SK-N-DZ (cell line): ENCODE measurements around the gene FCGR3A.
"Not testable (repeated sequence)": the region's sequence is repeated elsewhere in the genome, so short reads cannot be mapped to it uniquely, and the experiment has no call there.

Source experiments
- DNase-seq: peaks from one replicate; pipeline ENCODE4 v3.0.0-alpha.2; 2015; ENCODE audit warnings: low spot score

FCGR3A gene

DNA sequence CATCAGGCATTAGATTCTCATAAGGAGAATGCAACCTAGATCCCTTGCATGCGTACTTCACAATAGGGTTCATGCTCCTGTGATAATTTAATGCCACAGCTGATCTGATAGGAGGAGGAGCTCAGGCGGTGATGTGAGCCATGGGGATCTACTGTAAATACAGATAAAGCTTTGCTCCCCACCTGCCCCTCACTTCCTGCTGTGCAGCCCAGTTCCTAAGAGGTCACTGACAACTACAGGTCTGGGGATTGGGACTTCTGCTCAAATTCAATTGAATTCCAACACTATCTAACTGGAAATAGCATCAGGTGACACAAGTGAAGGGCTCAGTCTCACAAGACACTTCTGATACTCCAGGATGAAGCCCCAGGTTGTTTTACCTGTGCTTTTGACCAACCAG lies 7.4 kb upstream of the FCGR3A start:
- DNase-seq, result not testable (repeated sequence)

DNA sequence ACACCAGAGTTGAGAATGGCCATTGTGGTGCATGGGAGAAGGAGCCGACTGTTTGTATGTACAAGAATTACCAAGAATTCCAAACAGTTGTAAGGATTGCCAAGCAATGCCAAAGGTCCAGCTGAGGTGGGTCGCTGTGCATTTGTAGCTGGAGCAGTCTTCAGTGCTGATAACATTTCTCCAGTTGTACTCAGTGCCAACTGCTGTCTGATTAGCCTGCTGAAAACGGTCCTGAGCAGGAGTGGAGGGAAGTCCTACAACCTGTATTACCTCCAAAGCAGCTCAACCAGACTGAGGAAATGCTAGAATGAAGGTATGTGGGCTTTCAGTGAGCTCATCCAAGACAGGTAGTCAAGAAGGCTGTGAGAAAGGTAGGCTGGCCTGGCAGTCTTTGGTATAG lies 6.5 kb upstream of the FCGR3A start:
- not testable (repeated sequence) for DNase-seq

DNA sequence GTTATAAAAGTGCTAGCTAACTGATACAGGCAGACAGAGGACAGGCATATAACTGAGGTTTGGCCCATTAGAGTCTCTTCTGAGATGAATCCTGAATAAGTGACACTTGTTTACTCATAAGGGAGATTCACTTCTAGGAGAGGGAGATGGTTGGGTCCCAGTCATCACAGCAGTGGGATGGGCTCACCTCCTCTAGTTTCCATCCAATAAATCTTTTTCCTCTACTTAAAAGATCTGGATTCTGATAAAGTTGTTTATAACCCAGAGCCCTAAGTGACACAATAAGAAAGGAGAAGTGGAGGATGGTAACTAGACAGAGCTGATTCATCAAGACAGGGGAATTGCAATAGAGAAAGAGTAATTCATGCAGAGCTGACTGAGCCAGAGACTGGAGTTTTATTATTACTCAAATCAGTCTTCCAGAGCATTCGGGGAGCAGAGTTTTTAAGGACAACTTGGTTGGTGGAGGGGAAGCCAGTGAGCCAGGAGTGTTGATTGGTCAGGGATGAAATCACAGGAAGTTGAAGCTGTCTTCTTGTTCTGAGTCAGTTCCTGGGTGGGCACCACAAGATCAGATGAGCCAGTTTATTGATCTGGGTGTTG lies 5.3 kb upstream of the FCGR3A start:
- not testable (repeated sequence) for DNase-seq

DNA sequence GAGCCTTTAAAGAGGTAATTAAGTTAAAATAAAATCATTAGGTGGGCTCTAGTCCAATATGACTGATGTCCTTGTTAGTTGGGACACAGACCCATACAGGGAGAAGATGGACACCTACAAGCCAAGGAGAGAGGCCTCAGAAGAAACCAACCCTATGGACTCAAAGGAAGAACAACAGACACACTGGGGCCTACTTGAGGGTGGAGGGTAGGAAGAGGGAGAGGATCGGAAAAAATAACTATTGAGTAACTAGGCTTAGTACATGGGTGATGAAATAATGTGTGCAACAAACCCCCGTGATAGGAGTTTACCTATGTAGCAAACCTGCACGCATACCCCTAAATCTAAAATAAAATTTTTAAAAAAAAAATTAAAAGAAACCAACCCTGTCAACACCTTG lies 4.7 kb upstream of the FCGR3A start:
- not testable (repeated sequence) for DNase-seq

DNA sequence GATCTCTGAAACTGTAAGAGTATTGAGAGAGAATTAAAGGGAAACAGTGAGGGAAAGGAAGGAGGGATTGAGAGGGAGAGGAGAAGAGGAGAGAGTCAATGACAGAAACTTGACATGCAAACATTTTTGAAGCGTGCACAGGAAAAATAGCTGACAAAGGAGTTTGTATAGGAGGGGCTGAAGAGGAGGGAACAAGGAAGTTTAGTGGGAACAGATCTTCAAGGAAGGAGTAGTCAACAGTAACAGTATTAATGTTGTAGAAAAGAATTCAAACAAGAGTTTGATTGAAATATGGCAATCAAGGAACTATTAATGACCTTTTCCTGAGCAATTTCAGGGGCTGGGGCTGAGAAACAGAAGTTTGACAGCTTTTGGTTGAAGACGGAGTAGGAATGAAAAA lies 4.0 kb upstream of the FCGR3A start:
- DNase-seq, result not testable (repeated sequence)

DNA sequence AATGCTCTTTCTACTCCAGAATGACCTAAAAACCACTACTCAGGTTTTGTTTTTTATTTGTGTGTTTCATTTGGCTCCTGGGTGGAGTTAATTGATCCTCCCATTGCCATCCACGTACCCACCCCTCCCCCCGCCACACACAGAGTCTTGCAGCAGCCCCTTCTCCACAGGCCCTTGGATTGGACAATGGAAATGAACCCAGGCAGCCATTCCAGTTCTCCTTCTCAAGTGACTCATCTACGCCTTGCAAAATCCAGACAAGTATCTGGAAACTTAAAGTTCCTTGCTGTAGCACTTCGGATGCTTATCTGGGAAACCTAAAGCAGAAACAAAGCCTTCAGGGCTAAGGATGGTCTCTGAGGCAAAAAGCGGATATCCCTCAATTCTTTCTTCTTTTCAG lies 1.3 kb upstream of the FCGR3A start:
- DNase-seq, result not testable (repeated sequence)

DNA sequence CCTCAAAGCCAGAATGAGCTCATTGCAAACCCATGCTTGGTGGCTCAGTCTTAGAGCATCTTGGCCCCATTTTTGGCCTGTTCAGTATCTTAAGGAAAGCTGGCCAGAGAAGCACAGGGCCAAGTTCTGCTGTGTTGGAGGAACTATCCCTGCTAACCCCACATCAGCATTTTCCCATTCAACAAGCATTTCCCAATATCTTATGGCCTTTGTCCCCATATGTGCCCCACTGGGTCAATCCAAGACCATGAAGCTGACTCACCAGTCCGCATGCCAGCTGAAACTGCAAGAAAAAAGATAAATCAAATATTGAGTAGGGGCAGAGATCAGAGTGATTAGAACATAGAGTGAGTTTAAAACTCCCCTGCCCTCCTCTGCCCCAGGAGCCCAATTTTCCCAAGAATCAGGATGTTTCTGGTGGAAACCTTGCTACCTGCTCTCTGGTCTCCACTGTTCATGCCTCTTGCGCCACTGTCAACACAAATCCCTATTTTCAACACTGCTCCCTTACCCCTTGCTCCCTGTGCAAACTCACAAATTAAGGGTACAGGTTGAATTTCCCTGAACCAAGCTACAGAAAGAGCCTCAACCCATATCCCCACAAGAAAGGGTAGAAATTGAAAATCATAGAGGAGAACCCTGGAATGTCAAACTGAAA lies 740 bp downstream of the FCGR3A start:
- not testable (repeated sequence) for DNase-seq

DNA sequence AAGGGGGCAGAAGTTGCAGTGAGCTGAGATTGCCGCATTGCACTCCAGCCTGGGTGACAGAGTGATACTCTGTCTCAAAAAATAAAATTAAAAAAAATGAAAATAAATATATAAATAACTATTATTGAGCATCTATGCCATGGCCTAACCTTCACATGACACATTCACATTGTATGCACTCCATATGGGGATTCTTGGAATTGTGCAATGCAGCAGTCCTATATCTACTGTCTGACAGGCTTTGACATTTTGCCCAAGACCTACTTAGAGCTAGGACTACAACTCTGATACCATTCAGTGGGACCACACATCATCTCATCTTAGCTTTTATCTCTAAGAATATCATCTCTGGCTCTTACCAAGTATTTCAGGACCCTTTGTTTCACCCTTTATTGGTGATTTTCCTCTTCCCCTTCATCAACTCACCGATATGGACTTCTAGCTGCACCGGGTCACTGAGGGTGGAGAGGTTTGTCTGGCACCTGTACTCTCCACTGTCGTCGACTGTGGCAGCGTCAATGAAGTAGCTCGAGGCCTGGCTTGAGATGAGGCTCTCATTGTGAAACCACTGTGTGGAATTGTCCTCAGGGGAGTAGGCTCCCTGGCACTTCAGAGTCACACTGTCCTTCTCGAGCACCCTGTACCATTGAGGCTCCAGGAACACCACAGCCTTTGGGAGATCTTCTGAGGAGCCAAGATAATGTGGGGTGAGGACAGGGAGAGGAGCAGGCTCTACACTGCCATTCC lies 1.4 kb downstream of the FCGR3A start:
- not testable (repeated sequence) for DNase-seq

DNA sequence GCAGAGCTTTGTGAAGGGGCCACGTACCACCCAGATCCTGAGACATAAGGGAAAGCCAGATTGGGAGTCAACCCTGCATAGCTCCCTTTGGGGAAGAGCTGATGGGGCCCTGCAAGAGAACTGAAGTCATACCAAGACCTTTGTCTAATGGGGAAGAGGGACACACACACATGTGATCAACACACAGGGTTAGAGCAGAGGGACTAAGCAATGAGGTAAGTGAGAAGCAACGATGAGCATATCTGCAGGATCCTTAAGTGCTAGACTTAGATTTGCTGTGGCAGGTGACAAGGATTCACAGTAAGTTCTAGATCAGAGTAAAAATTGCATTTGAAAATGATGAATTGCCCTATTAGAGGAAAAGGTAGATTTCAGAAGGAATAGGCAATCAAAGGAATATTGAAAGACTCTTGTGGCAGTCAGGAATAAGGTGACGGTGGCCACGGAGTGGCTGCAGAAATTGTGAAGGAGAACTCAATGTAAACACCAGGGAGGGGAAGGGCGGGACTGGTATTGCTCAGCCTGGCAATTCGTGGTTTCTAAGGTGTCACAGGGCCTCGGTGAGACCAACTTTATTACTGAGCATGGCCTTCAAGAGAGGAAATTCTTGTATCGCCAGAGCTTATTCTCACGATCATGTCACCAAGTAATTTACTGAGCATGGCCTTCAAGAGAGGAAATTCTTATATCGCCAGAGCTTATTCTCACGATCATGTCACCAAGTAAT lies 4.5 kb downstream of the FCGR3A start:
- not testable (repeated sequence) for DNase-seq

DNA sequence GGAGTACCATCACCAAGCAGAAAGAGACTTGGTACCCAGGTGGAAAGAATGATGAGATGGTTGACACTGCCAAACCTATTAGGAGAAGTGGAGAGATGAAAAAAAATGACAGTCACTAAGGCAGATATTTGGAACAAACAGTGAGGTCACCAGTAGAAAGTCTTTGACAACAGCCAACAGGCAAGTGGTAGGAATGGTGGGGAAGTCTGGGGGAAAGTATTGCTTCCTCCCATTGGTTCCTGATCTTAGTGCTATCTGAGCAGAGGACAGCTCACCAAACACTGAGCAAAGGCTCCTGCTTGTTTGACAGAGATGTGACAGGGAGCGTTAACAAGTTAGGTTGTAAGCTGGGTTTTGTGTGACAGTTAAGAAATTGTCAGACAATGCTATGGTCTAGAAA lies 6.5 kb downstream of the FCGR3A start:
- not testable (repeated sequence) for DNase-seq

DNA sequence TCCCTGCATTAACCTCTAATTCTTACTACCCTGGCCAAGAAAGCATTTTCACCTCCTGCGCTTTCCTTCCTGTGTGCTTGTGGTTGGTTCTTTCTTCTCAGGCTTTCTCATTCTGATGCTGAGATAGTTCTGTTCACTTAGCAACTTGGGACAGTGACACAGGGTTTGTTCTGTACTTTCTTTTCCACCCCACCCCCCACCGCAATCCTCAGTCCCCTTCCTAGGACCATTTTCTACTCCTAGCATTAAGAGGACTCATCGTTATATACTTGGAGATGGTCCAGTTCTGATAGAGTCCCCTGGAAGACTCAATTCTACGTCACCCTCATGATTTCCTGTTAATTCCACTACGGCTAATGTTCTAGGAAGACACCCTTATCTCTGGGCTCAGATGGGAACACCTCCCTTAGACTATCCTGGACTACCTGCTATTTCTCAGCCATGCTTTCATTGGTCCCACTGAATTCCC lies 7.5 kb downstream of the FCGR3A start:
- DNase-seq, result not testable (repeated sequence)

DNA sequence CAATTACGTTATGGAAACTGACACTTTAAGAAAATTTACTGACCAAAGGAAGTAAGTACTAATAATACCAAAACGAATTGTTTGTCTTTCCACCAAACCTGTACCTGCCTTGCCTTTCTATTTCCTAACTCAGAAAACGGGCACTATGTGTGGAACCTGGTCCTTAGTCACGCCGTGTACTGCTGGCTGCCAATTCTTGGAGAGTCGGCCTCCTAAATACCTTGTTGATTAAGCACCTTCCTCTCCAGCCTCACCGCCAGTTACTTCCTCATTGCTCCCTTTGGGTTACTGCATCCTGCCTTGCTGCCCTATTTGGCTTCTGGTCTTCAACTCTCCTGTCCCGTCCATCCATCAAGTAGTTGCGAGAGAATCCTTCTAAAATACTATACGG lies 9.1 kb downstream of the FCGR3A start:
- DNase-seq, result not testable (repeated sequence)

DNA sequence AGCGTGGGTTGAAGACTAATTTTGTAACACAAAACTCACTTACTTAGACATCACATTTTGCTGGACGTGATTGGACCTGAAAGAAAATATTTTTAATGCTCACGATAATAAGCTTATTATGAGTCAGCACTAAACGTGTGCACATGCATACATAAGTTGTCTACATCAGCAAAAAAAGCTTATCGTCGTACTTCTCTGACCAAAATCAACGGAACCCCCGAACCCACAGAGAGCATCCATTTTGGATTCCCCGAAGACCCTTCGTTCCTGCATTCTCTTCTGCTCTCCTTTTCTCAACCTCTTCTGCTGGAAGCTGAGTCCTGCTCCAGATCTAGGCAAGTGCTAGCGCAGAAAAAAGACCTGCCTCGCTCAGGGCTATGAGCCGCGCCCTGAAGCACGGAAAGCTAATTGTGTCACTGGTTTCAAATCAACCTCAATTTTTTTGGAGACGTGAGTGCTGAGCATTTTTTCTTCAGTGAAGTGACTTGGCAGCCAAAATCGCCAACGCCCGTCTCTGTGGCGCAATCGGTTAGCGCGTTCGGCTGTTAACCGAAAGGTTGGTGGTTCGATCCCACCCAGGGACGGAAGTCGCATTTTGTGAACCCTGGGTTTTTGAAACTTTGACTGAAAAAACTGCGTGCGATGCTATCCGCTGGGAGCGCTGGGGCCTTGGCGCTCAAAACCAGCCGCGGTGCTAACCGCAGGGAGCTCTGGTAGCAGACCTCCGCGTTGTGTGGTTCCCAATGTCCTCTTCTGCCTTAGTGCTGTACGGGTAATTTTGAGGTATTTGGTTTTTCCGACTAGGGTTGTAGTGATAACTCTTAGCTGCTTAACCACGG lies 9.7 kb downstream of the FCGR3A start:
- DNase-seq, result not testable (repeated sequence)

DNA sequence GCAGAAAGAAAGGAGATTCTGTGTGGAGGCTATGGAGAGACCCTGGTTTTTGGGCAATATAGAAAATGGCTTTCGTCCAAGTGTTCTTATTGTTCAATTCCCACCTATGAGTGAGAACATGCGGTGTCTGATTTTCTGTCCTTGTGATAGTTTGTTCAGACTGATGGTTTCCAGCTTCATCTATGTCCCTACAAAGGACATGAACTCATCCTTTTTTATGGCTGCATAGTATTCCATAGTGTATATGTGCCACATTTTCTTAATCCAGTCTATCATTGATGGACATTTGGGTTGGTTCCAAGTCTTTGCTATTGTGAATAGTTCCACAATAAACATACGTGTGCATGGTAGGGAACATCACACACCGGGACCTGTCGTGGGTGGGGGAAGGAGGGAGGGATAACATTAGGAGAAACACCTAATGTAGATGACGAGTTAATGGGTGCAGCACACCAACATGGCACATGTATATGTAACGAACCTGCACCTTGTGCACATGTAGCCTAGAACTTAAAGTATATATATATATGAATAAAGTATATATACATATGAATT lies 10.6 kb downstream of the FCGR3A start:
- DNase-seq, result not testable (repeated sequence)

DNA sequence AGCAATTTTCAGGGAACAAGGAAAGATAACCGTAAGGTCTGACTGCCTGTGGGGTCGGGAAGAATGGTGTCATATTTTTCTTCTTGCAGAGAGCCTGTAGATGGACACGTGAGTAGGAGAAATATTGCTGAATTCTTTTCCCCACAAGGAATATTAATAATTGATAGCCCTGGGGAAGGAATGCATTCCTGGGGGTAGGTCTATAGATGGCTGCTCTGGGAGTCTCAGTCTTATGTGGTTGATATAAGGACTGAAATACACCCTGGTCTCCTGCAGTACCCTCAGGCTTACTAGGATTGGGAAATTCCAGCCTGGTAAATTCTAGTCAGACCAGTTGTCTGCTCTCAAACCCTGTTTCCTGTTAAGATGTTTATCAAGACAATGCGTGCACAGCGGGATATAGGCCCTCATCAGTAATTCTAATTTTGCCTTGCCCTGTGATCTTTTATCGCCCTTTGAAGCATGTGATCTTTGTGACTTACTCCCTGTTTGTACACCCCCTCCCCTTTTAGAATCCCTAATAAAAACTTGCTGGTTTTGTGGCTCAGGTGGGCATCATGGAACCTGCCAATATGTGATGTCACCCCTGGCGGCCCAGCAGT lies 12.4 kb downstream of the FCGR3A start:
- DNase-seq, result not testable (repeated sequence)

DNA sequence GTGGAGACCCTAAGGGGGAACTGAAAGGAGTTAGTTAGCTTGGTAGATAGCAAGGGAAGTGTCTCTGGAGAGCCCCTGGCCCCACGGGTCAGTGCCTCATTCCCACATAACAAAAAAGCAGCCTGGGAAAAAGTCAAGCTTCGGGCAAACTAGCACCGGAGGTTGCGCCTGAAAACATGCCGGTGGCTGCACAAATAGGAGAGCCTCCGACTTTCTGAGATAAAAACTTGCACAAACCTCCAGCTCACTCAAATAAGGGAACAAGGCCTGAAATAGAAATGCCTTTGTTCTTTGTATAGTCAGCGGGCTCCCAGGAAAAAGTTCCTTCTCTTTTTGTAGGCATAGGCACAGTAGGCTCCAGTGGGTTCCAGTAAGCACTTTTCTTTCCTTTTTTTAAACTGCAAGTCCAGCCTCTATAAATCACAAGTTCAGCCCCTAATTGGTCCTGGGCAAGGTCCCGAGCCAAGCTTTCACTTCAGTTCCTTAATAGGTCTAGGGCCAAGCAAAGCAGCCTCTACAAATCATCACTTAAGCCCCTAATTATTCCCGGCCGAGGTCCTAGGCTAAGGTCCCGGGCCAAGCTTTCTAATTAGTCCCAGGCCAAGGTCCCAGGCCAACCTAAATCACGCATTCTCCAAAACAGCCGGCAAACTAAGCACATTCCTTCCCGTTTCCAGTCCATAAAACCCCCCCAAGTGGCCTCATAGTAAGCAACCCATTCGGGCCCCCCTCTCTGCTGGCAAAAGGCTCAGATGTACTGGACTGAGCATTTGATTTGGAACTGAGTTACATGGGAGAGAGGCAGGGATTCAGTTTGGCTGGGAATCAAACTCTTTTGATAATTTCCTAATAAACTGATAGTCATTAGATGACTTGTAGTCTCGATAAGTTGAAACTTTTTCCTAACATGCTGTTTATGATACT lies 16.7 kb downstream of the FCGR3A start:
- not testable (repeated sequence) for DNase-seq

DNA sequence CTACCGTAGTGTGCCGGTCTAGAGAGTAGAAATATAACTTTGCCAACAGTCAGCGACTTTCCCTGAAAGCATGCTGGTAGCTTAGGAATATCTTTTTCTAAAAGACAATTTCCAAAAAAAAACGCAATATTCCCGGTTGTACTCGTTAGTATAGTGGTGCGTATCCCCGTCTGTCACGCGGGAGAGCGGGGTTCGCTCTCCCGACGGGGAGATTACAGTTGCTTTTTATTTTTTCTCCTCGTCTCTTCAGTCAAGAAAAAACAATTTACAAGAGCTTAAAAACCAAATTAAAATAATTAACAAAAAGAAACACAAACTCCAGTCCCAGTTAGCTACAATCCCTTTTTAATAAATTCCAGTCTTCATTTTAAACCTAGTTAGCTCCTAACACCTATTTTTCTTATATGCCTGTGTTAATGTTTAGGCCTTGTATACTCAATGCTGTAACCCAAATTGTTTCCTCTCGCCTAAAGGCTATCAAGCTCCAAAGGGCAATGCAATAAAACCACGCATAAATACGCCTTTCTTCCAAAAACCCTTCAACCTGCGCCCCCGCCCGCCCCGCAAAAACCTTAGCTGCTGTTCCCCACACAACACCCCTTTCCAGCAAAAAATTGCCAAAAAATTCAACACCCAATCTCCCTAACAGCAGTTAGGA lies 17.5 kb downstream of the FCGR3A start:
- no peak for DNase-seq
